ENCODE measurements around the gene C20orf96.

DNA sequence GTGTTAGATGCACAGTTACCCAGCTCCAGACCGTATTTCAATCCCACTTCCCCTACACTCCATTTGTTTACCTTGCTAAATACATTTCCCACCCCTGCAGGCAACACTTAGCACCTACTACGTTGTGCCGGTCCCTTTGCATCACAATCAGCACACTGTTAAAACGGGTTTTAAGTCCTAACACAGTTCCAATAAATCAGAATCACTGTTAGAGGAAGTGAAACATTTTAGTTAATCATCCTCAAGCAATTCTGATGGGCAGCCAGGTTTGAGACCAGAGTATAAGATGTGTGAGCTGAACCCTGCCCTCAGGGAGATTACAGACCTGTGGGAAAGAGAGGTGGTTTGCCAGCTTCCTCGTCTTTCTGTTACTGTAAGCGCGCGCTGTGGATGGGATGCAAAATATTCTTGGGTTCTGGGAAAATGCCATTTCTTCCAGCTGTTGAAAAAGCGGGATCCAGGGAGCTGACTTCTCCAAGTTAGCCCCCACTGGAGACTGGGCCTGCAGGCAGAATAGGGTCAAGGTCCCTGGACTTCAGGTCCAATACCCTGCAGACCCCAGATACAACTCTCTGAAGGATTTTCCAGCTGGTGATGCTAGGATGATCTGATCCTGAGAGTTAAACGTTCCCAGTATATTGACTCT lies 9.9 kb upstream of the C20orf96 start:
- TF ChIP-seq, protein P1, sequence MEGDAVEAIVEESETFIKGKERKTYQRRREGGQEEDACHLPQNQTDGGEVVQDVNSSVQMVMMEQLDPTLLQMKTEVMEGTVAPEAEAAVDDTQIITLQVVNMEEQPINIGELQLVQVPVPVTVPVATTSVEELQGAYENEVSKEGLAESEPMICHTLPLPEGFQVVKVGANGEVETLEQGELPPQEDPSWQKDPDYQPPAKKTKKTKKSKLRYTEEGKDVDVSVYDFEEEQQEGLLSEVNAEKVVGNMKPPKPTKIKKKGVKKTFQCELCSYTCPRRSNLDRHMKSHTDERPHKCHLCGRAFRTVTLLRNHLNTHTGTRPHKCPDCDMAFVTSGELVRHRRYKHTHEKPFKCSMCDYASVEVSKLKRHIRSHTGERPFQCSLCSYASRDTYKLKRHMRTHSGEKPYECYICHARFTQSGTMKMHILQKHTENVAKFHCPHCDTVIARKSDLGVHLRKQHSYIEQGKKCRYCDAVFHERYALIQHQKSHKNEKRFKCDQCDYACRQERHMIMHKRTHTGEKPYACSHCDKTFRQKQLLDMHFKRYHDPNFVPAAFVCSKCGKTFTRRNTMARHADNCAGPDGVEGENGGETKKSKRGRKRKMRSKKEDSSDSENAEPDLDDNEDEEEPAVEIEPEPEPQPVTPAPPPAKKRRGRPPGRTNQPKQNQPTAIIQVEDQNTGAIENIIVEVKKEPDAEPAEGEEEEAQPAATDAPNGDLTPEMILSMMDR (IDR thresholded peaks at IDR 0.05; ENCODE audit: low read depth, low read length) = no peak
- TF ChIP-seq POLR2A (IDR thresholded peaks at IDR 0.05; ENCODE audit: extremely low read depth, insufficient read length) (no peak), MYC (IDR thresholded peaks at IDR 0.05; ENCODE audit: low read depth, low read length) (no peak)
- TF ChIP-seq, protein P2, sequence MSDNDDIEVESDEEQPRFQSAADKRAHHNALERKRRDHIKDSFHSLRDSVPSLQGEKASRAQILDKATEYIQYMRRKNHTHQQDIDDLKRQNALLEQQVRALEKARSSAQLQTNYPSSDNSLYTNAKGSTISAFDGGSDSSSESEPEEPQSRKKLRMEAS (IDR thresholded peaks at IDR 0.05; ENCODE audit: low read depth, low read length) = no peak
